GM12878 (cell line): ENCODE results near the gene DDX31. TPM values are rescaled to one million over a fixed set of nuclear protein-coding genes. Genes with fewer than 3 reads are reported as not detected.

Experiments used
- ATAC-seq: fragments of 200-7000 bp; cut with Tn5 transposase; 3 replicates; pipeline ENCODE4 v1.9.1; 2020; ENCODE audit warnings: mild to moderate bottlenecking, moderate library complexity
- BruUV-seq: library from RNA; stranded (reverse); fragments of 400-500 nt; replicated peaks from 2 replicates; lab custom pipeline; 2021; lab: Mats Ljungman, UMichigan
- CTCF ChIA-PET: fragments of 300-600 bp; sonication (Branson Sonifier 250); formaldehyde crosslinking; extraction: SDS; loops from one replicate; lab custom pipeline; 2021; ENCODE audit warnings: inconsistent platforms; lab: Yijun Ruan, JAX
- POLR2A ChIA-PET: fragments of 350-600 bp; formaldehyde crosslinking; extraction: SDS; loops from one replicate; lab custom pipeline; 2021; ENCODE audit warnings: inconsistent platforms; lab: Charles Lee
- RAD21 ChIA-PET: fragments of 300-600 bp; sonication (Branson Sonifier 250); formaldehyde crosslinking; loops from one replicate; lab custom pipeline; 2023; ENCODE audit warnings: antibody characterized with exemption; ENCODE audit not compliant: unreplicated experiment; lab: Charles Lee
- SMC1A ChIA-PET: fragments of 300-600 bp; sonication (Branson Sonifier 250); formaldehyde crosslinking; loops from one replicate; lab custom pipeline; 2023; ENCODE audit not compliant: unreplicated experiment, uncharacterized antibody; lab: Charles Lee
- DNase-seq: peaks from one replicate; pipeline ENCODE4 v3.0.0-alpha.2; 2011; ENCODE audit warnings: low read depth, low spot score
- FAIRE-seq: peaks from 3 replicates; lab custom pipeline; 2011; peaks lifted over from hg19 to GRCh38; lab: Jason Lieb, UNC
- H2AFZ ChIP-seq: 2 replicates; pipeline ENCODE4 v1.6.0; 2011; ENCODE audit warnings: low read depth, low read length, control low read depth; ENCODE audit not compliant: control insufficient read depth
- H3K27ac ChIP-seq: 2 replicates; pipeline ENCODE4 v1.5.1; 2011; ENCODE audit warnings: control low read depth; ENCODE audit not compliant: control insufficient read depth, insufficient read depth
- H3K27me3 ChIP-seq, 2 experiments: replicated peaks in 1 of 2; 2 replicates each; pipeline versions ENCODE4 v1.6.0 to v1.6.1; 2011; ENCODE audit warnings: low read length in 1 of 2; ENCODE audit not compliant: control insufficient read depth in 2 of 2, insufficient read depth in 2 of 2
- H3K36me3 ChIP-seq, 2 experiments: 2 replicates each; pipeline ENCODE4 v1.5.1; 2011; ENCODE audit warnings: low read length in 1 of 2; ENCODE audit not compliant: control insufficient read depth in 2 of 2, insufficient read depth in 2 of 2
- H3K4me1 ChIP-seq: 2 replicates; pipeline ENCODE4 v1.6.1; 2011; ENCODE audit warnings: mild to moderate bottlenecking, low read length, moderate library complexity, mixed read lengths; ENCODE audit not compliant: control insufficient read depth, insufficient read depth
- H3K4me2 ChIP-seq: 2 replicates; pipeline ENCODE4 v1.6.0; 2011; ENCODE audit warnings: control low read depth; ENCODE audit not compliant: control insufficient read depth, insufficient read depth
- H3K4me3 ChIP-seq: fragments of 200-600 bp; sonication (generic); 2 replicates; pipeline ENCODE4 v1.5.1; 2016
- H3K79me2 ChIP-seq: 2 replicates; pipeline ENCODE4 v1.6.0; 2011; ENCODE audit warnings: low read length; ENCODE audit not compliant: control insufficient read depth, insufficient read depth
- H3K9ac ChIP-seq: 2 replicates; pipeline ENCODE4 v1.8.0; 2011; ENCODE audit warnings: low read length, control low read depth, mixed read lengths; ENCODE audit not compliant: control insufficient read depth, insufficient read depth
- H3K9me3 ChIP-seq: replicated peaks from 3 replicates; pipeline ENCODE4 v1.5.1; 2011; ENCODE audit warnings: mild to moderate bottlenecking, low read length; ENCODE audit not compliant: control insufficient read depth, insufficient read depth
- H4K20me1 ChIP-seq: 2 replicates; pipeline ENCODE4 v1.6.0; 2011; ENCODE audit not compliant: control insufficient read depth, insufficient read depth
- BCL11A ChIP-seq: IDR thresholded peaks from 2 replicates; pipeline ENCODE4 v1.6.1; 2011; ENCODE audit warnings: low read depth, low read length
- DPF2 ChIP-seq: fragments of 450-650 bp; IDR thresholded peaks from 2 replicates; pipeline ENCODE4 v1.6.1; 2017; ENCODE audit warnings: mild to moderate bottlenecking
- ESRRA ChIP-seq: IDR thresholded peaks from 2 replicates; pipeline ENCODE4 v1.6.1; 2012; ENCODE audit warnings: mild to moderate bottlenecking, low read length, improper control_type of control experiment
- HDAC6 ChIP-seq: fragments of 200-600 bp; sonication (generic); IDR thresholded peaks from one replicate; pipeline ENCODE4 v1.8.0; 2017; ENCODE audit warnings: antibody characterized with exemption; ENCODE audit not compliant: unreplicated experiment
- HDGF ChIP-seq: fragments of 450-650 bp; IDR thresholded peaks from 2 replicates; pipeline ENCODE4 v1.6.1; 2016; ENCODE audit warnings: antibody characterized with exemption
- MAX ChIP-seq: IDR thresholded peaks from 2 replicates; pipeline ENCODE4 v1.6.1; 2012; ENCODE audit warnings: low read depth, low read length, improper control_type of control experiment
- NFXL1 ChIP-seq: fragments of 450-650 bp; IDR thresholded peaks from 2 replicates; pipeline ENCODE4 v1.6.1; 2017; ENCODE audit warnings: antibody characterized with exemption, mild to moderate bottlenecking, borderline replicate concordance
- NR2C1 ChIP-seq: fragments of 450-650 bp; IDR thresholded peaks from 2 replicates; pipeline ENCODE4 v1.6.1; 2017; ENCODE audit warnings: antibody characterized with exemption, mild to moderate bottlenecking, moderate library complexity
- NR2F1 ChIP-seq: fragments of 450-650 bp; conservative IDR thresholded peaks from 2 replicates; pipeline ENCODE4 v1.6.1; 2017; ENCODE audit warnings: mild to moderate bottlenecking
- POLR2A ChIP-seq: IDR thresholded peaks from 2 replicates; pipeline ENCODE4 v1.6.1; 2011; ENCODE audit warnings: low read depth, mild to moderate bottlenecking, low read length
- POU2F2 ChIP-seq: IDR thresholded peaks from 3 replicates; pipeline ENCODE4 v1.6.1; 2011; ENCODE audit warnings: low read depth, mild to moderate bottlenecking, low read length, borderline replicate concordance
- STAT1 ChIP-seq: fragments of 450-650 bp; conservative IDR thresholded peaks from 2 replicates; pipeline ENCODE4 v1.6.1; 2014; ENCODE audit warnings: antibody characterized with exemption, mild to moderate bottlenecking
- TCF3 ChIP-seq: IDR thresholded peaks from 2 replicates; pipeline ENCODE4 v1.6.1; 2012; ENCODE audit warnings: low read depth, mild to moderate bottlenecking, low read length, borderline replicate concordance; ENCODE audit not compliant: insufficient read depth
- ZNF207 ChIP-seq: fragments of 450-650 bp; IDR thresholded peaks from 2 replicates; pipeline ENCODE4 v1.6.1; 2014; ENCODE audit warnings: antibody characterized with exemption, mild to moderate bottlenecking, borderline replicate concordance
- WGBS: methylation state at CpG from one replicate; pipeline ENCODE4 v1.1.6; 2016; ENCODE audit warnings: low lambda C conversion rate; ENCODE audit not compliant: insufficient replicate concordance, insufficient coverage; ENCODE audit errors: missing lambda C conversion rate; 5-methylcytosine and 5-hydroxymethylcytosine counted together
- in situ Hi-C: fragments of 300-500 bp; cut with MboI; formaldehyde crosslinking; loops from 9 replicates; pipeline ENCODE4 v1.14.3; 2018; ENCODE audit warnings: mixed read lengths
- intact Hi-C: fragments of 100-400 bp; cut with micrococcal nuclease; formaldehyde crosslinking; loops from one replicate; pipeline ENCODE4 v1.14.2; 2022; ENCODE audit not compliant: unreplicated experiment
- polyA plus RNA-seq, 11 experiments: library from polyadenylated mRNA; depleted of rRNA in 4 of 11; unstranded in 6 of 11; stranded (reverse) in 5 of 11; fragments of >200 nt; fragmentation: Nextera tagmentation in 4 of 11; fragmentation: Illumina TruSeq in 1 of 11; extraction: Ambion mirVana in 4 of 11; extraction: Trizol in 1 of 11; gene quantifications; 1 replicate in 1 of 11; 2 replicates in 10 of 11; pipeline versions ENCODE4 v1.2.1 to v1.2.3, GENCODE V29; 2011 to 2016; ENCODE audit warnings: inconsistent platforms in 2 of 11, missing spikeins in 2 of 11, low read depth in 1 of 11
- total RNA-seq, 4 experiments: library from RNA; depleted of rRNA in 3 of 4; stranded (reverse); fragments of >200 nt in 3 of 4; fragmentation: Illumina TruSeq in 1 of 4; extraction: Trizol in 1 of 4; gene quantifications; 2 replicates each; pipeline versions ENCODE4 v1.2.1 to v1.2.3, GENCODE V29; 2013 to 2021
- TF ChIP-seq, protein P1 (sequence below): fragments of 450-650 bp; IDR thresholded peaks from 2 replicates; pipeline ENCODE4 v1.6.1; 2017; ENCODE audit warnings: mild to moderate bottlenecking, moderate library complexity
- TF ChIP-seq, protein P2 (sequence below): IDR thresholded peaks from 2 replicates; pipeline ENCODE4 v1.6.1; 2011; ENCODE audit warnings: low read depth, mild to moderate bottlenecking, low read length, moderate library complexity, borderline replicate concordance; ENCODE audit errors: extremely low read depth

Gene DDX31
- total and polyA plus RNA-seq, 10 of the 15 experiments (the other 5 are each of a cell fraction or from before 2014, with no cell fraction given), result 12.1 to 30.8 (median 20.8) TPM

GRCh38 chr9:132588098-132588497 lies 81.7 kb downstream of the DDX31 start:
- no peaks in the 10 kb centered on the region for H3K79me2 ChIP-seq
- FAIRE-seq, result no peak
- no TSS peak for BruUV-seq
- ChIA-PET CTCF (no interaction called here), SMC1A (no interaction called here), RAD21 (no interaction called here), POLR2A (no interaction called here)
- H3K4me1 ChIP-seq, result no peaks in the 10 kb centered on the region
- WGBS, result 35% methylated on average over 12 of the region's 12 CpGs
- H2AFZ ChIP-seq, result no peak overlapping the region
- no peak overlapping the region for H3K4me2 ChIP-seq
- TF ChIP-seq BCL11A, result no peak
- TF ChIP-seq TCF3, result no peak
- TF ChIP-seq ZNF207, result no peak
- no peak for TF ChIP-seq STAT1
- intact Hi-C loops (no loop called here), in situ Hi-C loops (no loop called here)
- no peak overlapping the region for H3K4me3 ChIP-seq
- ATAC-seq, result no peak
- peaks cover 24 to 25% of the 10 kb centered on the region in 2 experiments for H3K27me3 ChIP-seq
- H3K36me3 ChIP-seq, result no peaks in the 10 kb centered on the region
- no peak overlapping the region for H3K27ac ChIP-seq
- peaks cover 5% of the 10 kb centered on the region for H4K20me1 ChIP-seq
- H3K9me3 ChIP-seq, result no peaks in the 10 kb centered on the region
- H3K9ac ChIP-seq, result no peak overlapping the region
- no peak for DNase-seq

GRCh38 chr9:132587592-132587955 lies 82.2 kb downstream of the DDX31 start:
- ATAC-seq (no peak), FAIRE-seq (no peak), DNase-seq (no peak)
- no peak overlapping the region for H3K27ac ChIP-seq
- no peak overlapping the region for H2AFZ ChIP-seq
- ChIA-PET POLR2A (no interaction called here), SMC1A (no interaction called here), RAD21 (no interaction called here), CTCF (no interaction called here)
- in situ Hi-C loops (no loop called here), intact Hi-C loops (no loop called here)
- H3K27me3 ChIP-seq, result peaks cover 25% of the 10 kb centered on the region in 2 experiments
- no peaks in the 10 kb centered on the region for H3K4me1 ChIP-seq
- H3K79me2 ChIP-seq, result no peaks in the 10 kb centered on the region
- no peak overlapping the region for H3K9ac ChIP-seq
- 25% methylated on average over 5 of the region's 6 CpGs for WGBS
- no peak overlapping the region for H3K4me3 ChIP-seq
- H3K9me3 ChIP-seq, result no peaks in the 10 kb centered on the region
- no TSS peak for BruUV-seq
- H3K36me3 ChIP-seq, result no peaks in the 10 kb centered on the region
- H3K4me2 ChIP-seq, result no peak overlapping the region
- TF ChIP-seq POLR2A, result no peak
- TF ChIP-seq ESRRA, result no peak
- TF ChIP-seq NR2F1, result no peak
- no peak for TF ChIP-seq NFXL1
- TF ChIP-seq, protein P1, sequence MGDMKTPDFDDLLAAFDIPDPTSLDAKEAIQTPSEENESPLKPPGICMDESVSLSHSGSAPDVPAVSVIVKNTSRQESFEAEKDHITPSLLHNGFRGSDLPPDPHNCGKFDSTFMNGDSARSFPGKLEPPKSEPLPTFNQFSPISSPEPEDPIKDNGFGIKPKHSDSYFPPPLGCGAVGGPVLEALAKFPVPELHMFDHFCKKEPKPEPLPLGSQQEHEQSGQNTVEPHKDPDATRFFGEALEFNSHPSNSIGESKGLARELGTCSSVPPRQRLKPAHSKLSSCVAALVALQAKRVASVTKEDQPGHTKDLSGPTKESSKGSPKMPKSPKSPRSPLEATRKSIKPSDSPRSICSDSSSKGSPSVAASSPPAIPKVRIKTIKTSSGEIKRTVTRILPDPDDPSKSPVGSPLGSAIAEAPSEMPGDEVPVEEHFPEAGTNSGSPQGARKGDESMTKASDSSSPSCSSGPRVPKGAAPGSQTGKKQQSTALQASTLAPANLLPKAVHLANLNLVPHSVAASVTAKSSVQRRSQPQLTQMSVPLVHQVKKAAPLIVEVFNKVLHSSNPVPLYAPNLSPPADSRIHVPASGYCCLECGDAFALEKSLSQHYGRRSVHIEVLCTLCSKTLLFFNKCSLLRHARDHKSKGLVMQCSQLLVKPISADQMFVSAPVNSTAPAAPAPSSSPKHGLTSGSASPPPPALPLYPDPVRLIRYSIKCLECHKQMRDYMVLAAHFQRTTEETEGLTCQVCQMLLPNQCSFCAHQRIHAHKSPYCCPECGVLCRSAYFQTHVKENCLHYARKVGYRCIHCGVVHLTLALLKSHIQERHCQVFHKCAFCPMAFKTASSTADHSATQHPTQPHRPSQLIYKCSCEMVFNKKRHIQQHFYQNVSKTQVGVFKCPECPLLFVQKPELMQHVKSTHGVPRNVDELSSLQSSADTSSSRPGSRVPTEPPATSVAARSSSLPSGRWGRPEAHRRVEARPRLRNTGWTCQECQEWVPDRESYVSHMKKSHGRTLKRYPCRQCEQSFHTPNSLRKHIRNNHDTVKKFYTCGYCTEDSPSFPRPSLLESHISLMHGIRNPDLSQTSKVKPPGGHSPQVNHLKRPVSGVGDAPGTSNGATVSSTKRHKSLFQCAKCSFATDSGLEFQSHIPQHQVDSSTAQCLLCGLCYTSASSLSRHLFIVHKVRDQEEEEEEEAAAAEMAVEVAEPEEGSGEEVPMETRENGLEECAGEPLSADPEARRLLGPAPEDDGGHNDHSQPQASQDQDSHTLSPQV, result no peak
- no peak for TF ChIP-seq POU2F2
- TF ChIP-seq NR2C1, result no peak
- no peak for TF ChIP-seq DPF2
- TF ChIP-seq MAX, result no peak
- TF ChIP-seq HDAC6, result no peak
- no peak for TF ChIP-seq HDGF
- TF ChIP-seq, protein P2, sequence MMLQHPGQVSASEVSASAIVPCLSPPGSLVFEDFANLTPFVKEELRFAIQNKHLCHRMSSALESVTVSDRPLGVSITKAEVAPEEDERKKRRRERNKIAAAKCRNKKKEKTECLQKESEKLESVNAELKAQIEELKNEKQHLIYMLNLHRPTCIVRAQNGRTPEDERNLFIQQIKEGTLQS, result no peak
- TF ChIP-seq, all 136 proteins: peak for 0
- H4K20me1 ChIP-seq, result peaks cover 5% of the 10 kb centered on the region
